GM13977 (cell line): ENCODE data around the gene ERAS.

Experiments used
- DNase-seq: peaks from one replicate; pipeline ENCODE4 v3.0.0; 2012; ENCODE audit warnings: low spot score
- in situ Hi-C: fragments of 300-500 bp; cut with MboI; formaldehyde crosslinking; loops from one replicate; pipeline ENCODE4 v1.12.0; 2022; ENCODE audit warnings: low sequenced_read_pairs, low pct_unique_long_range_greater_than_20kb, mixed read lengths, inconsistent platforms; ENCODE audit not compliant: unreplicated experiment
- TF ChIP-seq, protein P1 (sequence below): IDR thresholded peaks from 2 replicates; pipeline ENCODE4 v1.5.1; 2012; ENCODE audit warnings: mild to moderate bottlenecking, control low read depth; ENCODE audit not compliant: insufficient read depth; ENCODE audit errors: extremely low read depth, missing control alignments

Gene ERAS

DNA sequence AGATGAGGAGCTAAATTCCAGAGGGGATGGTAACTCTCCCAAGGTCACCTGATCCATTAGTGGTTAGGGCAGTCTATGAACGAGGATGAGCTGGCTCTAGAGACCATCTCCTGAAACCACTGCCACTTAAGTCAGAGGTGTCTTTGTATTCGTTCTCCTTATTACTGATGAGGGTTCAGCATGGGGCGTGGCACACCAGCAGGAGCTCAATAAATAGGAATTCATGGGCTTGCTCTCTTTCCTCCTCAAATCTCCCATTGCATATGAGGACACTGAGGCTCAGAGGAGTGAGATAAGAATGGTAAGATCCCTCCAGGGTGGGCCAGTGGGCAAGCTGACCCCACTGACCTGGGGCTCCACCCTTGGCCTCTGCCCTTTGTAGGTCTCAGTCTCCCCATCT, 41.6 kb upstream of the ERAS start:
- no peak for DNase-seq
- TF ChIP-seq, protein P1, sequence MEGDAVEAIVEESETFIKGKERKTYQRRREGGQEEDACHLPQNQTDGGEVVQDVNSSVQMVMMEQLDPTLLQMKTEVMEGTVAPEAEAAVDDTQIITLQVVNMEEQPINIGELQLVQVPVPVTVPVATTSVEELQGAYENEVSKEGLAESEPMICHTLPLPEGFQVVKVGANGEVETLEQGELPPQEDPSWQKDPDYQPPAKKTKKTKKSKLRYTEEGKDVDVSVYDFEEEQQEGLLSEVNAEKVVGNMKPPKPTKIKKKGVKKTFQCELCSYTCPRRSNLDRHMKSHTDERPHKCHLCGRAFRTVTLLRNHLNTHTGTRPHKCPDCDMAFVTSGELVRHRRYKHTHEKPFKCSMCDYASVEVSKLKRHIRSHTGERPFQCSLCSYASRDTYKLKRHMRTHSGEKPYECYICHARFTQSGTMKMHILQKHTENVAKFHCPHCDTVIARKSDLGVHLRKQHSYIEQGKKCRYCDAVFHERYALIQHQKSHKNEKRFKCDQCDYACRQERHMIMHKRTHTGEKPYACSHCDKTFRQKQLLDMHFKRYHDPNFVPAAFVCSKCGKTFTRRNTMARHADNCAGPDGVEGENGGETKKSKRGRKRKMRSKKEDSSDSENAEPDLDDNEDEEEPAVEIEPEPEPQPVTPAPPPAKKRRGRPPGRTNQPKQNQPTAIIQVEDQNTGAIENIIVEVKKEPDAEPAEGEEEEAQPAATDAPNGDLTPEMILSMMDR = no peak
- in situ Hi-C loops = no loop called here

DNA sequence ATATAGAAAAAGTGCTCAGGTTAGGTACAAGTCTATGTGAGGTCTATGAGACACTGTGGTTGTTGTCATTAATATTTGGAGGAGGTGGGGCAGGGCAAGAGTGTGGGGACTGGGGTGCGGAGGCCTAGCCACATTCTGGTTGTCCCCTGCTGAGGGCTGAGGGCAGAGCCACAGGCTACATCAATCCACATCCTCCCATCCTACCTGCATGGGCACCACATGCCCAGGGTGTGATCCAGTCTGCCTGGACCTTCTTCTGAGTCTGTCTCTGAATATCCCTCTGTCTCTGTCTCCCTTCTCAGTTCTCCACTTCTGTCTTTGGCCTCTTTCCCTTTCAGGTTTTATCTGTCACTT, 41.1 kb upstream of the ERAS start:
- TF ChIP-seq, protein P1 = no peak
- no peak for DNase-seq
- in situ Hi-C loops = no loop called here

DNA sequence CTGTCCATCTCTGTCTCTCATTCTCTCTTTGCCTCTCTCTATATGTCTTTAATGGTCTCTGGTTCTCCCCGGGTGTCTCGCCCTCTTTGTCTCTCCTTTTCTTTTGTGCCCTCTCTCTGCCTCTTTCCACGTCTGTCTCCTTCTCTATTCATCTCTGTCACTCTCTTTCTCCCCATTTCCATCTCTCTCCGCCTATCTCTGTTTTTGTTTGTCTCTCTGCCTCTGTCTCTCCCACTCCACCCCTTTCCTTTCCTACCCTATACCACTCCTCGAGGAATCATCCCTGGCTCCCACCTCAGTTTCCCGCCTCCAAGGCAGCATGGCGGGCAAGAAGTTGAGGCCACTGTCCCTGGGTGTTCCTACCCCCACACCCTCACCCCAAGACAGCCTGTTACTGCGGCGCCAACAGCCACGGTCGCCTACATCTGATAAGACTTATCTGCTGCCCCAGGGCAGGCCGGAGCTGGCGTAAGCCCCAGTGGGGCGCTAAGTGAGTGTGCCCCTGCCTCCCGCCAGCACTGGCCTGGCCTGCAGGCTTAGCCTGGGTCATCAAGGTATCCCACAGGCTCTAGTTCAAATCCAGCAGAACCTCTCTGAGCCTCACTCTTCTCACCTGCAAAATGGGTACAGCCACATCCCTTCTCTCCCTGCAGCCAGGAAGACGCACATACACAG, 40.6 kb upstream of the ERAS start:
- in situ Hi-C loops = no loop called here
- no peak for DNase-seq
- TF ChIP-seq, protein P1 = no peak

DNA sequence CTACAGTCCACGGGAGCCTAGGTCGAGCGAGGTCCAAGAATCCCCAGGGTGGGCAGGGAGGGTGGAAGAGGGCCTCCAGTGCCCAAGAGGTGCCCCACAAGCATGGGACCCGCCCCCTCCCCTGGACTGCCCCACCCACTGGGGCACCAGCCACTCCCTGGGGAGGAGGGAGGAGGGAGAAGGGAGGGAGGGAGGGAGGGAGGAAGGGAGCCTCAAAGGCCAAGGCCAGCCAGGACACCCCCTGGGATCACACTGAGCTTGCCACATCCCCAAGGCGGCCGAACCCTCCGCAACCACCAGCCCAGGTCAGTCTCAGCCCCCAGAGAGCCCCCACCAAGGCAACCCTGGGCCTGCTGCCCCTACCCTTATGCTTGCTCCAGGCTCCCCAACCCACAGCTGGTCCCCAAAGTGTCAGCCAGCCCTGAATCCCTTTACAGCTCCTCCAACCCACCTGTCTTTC, 39.9 kb upstream of the ERAS start, which contains the start of gene GATA1:
TSS of gene GATA1 (plus strand) at position 250 of the 460 bp plus-strand sequence. CDS start 4,520 bp downstream, outside the sequence.
- TF ChIP-seq, protein P1 = no peak
- no peak for DNase-seq
- in situ Hi-C loops = no loop called here

DNA sequence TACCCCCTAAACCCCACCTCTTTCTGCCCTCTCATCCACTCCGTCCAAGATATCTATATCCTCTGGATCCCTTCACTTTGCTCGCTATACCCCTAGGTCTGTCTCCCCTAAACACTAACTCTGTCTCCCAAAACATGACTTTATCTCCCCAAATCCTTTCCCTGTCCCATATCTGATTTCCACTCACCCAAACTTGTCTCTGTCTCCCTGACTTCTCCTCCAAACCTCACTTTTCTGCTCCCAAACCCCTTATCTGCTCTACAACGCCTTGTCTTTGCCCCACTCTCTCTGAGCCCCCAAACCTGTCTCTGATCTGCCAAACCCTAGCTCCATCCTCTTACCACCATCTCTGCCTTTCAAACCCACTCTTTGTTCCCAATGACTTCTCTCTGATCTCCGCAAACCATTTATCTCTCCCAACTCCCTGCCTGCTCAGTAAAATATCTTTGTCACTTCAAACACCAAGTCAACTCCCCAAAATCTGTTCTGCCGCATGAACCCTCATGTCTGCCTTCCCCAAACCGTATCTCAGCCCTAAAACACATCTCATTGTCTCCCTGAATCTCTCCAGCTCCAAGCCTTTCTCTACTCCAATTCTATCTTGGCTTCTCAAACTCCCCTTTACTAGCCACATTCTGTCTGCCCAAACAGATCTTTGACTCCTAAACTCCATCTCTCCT, 39.3 kb upstream of the ERAS start:
- no peak for DNase-seq
- in situ Hi-C loops = no loop called here
- TF ChIP-seq, protein P1 = no peak

DNA sequence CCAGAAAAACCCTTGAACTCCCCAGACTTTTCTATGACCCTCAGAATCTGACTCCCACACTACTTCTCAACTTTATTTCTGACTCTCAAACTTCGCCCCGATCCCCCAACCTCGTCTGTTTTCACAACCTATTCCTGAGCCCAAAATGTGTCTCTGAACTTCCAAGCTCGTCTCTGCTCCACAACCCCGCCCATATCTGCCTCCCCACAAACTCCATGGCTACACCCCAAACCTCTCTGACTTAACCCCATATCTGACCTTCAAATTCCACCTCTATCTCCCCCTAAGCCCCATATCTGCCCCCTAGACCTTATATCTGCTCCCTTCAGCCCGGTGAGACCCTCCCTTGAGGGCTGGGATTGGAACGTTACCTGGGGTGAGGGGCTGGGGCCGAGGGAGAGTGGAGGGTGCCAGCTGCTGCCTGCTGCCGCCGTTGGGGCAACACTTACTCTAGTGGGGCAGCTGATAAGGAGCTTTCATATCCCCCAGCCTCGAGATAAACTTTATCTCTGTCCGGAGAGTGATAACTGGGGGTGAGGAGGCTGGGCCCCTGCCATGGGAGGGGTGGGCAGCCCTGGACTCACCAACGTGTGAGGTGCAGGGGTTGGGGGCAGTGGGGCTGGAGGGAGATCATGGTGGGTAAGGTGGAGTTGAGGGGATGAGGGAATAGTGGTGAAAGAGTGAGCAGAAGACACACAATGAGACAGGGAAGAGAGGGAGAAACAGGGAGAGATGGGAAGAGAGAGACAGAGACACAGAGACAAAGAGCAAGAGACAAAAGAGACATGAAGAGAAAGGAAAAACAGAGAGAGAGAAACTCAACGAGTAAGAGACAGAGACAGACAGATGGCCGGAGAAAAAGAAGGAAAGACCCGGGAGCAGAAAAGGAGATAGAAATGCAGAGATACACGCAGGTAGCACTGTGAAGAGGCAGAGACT, 38.5 kb upstream of the ERAS start:
- TF ChIP-seq, protein P1 = no peak
- in situ Hi-C loops = no loop called here
- no peak for DNase-seq
